Neural progenitor cell (in vitro differentiated cells): ENCODE measurements around the gene MBD2. TPM values are rescaled to one million over a fixed set of nuclear protein-coding genes. Genes with fewer than 3 reads are reported as not detected.

ENCODE experiments used
- DNase-seq: peaks from one replicate; pipeline ENCODE4 v3.0.0-alpha.2; 2016; ENCODE audit warnings: low spot score
- H2AFZ ChIP-seq: fragments of 200-600 bp; sonication (generic); replicated peaks from 2 replicates; pipeline ENCODE4 v1.6.1; 2016; ENCODE audit warnings: antibody characterized with exemption
- H3F3A ChIP-seq: fragments of 200-600 bp; sonication (generic); 2 replicates; pipeline ENCODE4 v1.6.1; 2016; ENCODE audit warnings: antibody characterized with exemption, low read depth
- H3K27ac ChIP-seq: fragments of 200-600 bp; sonication (generic); 2 replicates; pipeline ENCODE4 v1.5.1; 2016; ENCODE audit warnings: mild to moderate bottlenecking
- H3K27me3 ChIP-seq: fragments of 200-600 bp; sonication (generic); 2 replicates; pipeline ENCODE4 v1.6.1; 2016; ENCODE audit warnings: mild to moderate bottlenecking, moderate library complexity
- H3K36me3 ChIP-seq: fragments of 200-600 bp; sonication (generic); 2 replicates; pipeline ENCODE4 v1.5.1; 2016
- H3K4me1 ChIP-seq: fragments of 200-600 bp; sonication (generic); 2 replicates; pipeline ENCODE4 v1.6.1; 2016; ENCODE audit warnings: mixed run types
- H3K4me2 ChIP-seq: fragments of 200-600 bp; sonication (generic); 2 replicates; pipeline ENCODE4 v1.6.1; 2016
- H3K4me3 ChIP-seq: fragments of 200-600 bp; sonication (generic); 2 replicates; pipeline ENCODE4 v1.5.1; 2016
- H3K79me2 ChIP-seq: fragments of 200-600 bp; sonication (generic); 2 replicates; pipeline ENCODE4 v1.6.1; 2016; ENCODE audit warnings: low read depth
- H3K9ac ChIP-seq: fragments of 200-600 bp; sonication (generic); 2 replicates; pipeline ENCODE4 v1.6.1; 2016
- H3K9me3 ChIP-seq: fragments of 200-600 bp; sonication (generic); 2 replicates; pipeline ENCODE4 v1.5.1; 2016; ENCODE audit warnings: low read depth
- H4K20me1 ChIP-seq: fragments of 200-600 bp; sonication (generic); 2 replicates; pipeline ENCODE4 v1.6.1; 2016; ENCODE audit warnings: low read depth
- H3K27ac Mint-ChIP-seq: 3 replicates; pipeline ENCODE4 v1.8.0; 2021; ENCODE audit warnings: mixed read lengths
- H3K27me3 Mint-ChIP-seq: 2 replicates; pipeline ENCODE4 v1.8.0; 2022; ENCODE audit warnings: low read depth, mild to moderate bottlenecking, inconsistent platforms, moderate library complexity, mixed read lengths; ENCODE audit not compliant: insufficient read depth
- H3K36me3 Mint-ChIP-seq: 3 replicates; pipeline ENCODE4 v1.8.0; 2021; ENCODE audit warnings: mixed read lengths
- H3K4me1 Mint-ChIP-seq: 3 replicates; pipeline ENCODE4 v1.8.0; 2021; ENCODE audit warnings: mixed read lengths
- H3K4me3 Mint-ChIP-seq: 3 replicates; pipeline ENCODE4 v1.8.0; 2021; ENCODE audit warnings: mild to moderate bottlenecking, moderate library complexity, mixed read lengths
- H3K9me3 Mint-ChIP-seq: 3 replicates; pipeline ENCODE4 v1.8.0; 2020; ENCODE audit warnings: mixed read lengths
- CTCF ChIP-seq: fragments of 200-600 bp; sonication (generic); IDR thresholded peaks from 2 replicates; pipeline ENCODE4 v1.5.1; 2017; ENCODE audit warnings: antibody characterized with exemption, mild to moderate bottlenecking
- EZH2 ChIP-seq: fragments of 200-600 bp; sonication (generic); IDR thresholded peaks from 2 replicates; pipeline ENCODE4 v1.6.1; 2017; ENCODE audit warnings: antibody characterized with exemption, mild to moderate bottlenecking, moderate library complexity
- EZH2phosphoT487 ChIP-seq: fragments of 200-600 bp; sonication (generic); IDR thresholded peaks from 2 replicates; pipeline ENCODE4 v1.6.1; 2017; ENCODE audit warnings: antibody characterized with exemption
- total RNA-seq: library from RNA; depleted of rRNA; stranded (reverse); fragments of >200 nt; gene quantifications from 2 replicates; pipeline ENCODE4 v1.2.3, GENCODE V29; 2015; ENCODE audit warnings: low replicate concordance

MBD2 gene
- total RNA-seq, 1 donor from 2014 or later = 36.5 TPM

- Histone ChIP-seq H3K9ac (no peak overlapping the region), H3K36me3 (no peaks in the 10 kb centered on the region), H3F3A (no peaks in the 10 kb centered on the region), H3K27ac (no peak overlapping the region), H3K9me3 (no peaks in the 10 kb centered on the region), H3K79me2 (peaks cover 100% of the 10 kb centered on the region), H3K4me1 (peaks cover 4% of the 10 kb centered on the region), H3K4me3 (no peak overlapping the region), H4K20me1 (peaks cover 30% of the 10 kb centered on the region), H3K27me3 (no peaks in the 10 kb centered on the region), H3K4me2 (no peak overlapping the region), H2AFZ (no peak overlapping the region)
- peaks cover 36% of the 10 kb centered on the region for H3K9me3 Mint-ChIP-seq
- TF ChIP-seq CTCF = no peak
- no peak for TF ChIP-seq EZH2phosphoT487
- no peak for TF ChIP-seq EZH2
- no peak overlapping the region for H3K27ac Mint-ChIP-seq
- peaks cover 8% of the 10 kb centered on the region for H3K4me1 Mint-ChIP-seq
- H3K4me3 Mint-ChIP-seq = no peak overlapping the region
- H3K36me3 Mint-ChIP-seq = peaks cover 34% of the 10 kb centered on the region
- H3K27me3 Mint-ChIP-seq = no peaks in the 10 kb centered on the region
- DNase-seq = no peak
These were observed 6.8 kb downstream of the MBD2 start for GRCh38 chr18:54217624-54218023.

GRCh38 chr18:54215069-54215468 is 9.4 kb downstream of the MBD2 start:
- Histone ChIP-seq H3K36me3 (no peaks in the 10 kb centered on the region), H3K27ac (no peak overlapping the region), H3K27me3 (no peaks in the 10 kb centered on the region), H3F3A (no peaks in the 10 kb centered on the region), H3K9me3 (no peaks in the 10 kb centered on the region), H2AFZ (no peak overlapping the region), H4K20me1 (peaks cover 17% of the 10 kb centered on the region), H3K4me3 (no peak overlapping the region), H3K4me2 (no peak overlapping the region), H3K79me2 (peaks cover 98% of the 10 kb centered on the region), H3K4me1 (no peaks in the 10 kb centered on the region), H3K9ac (no peak overlapping the region)
- TF ChIP-seq CTCF (no peak), EZH2 (no peak), EZH2phosphoT487 (no peak)
- Mint-ChIP-seq H3K4me3 (no peak overlapping the region), H3K9me3 (peaks cover 45% of the 10 kb centered on the region), H3K27me3 (no peaks in the 10 kb centered on the region), H3K27ac (no peak overlapping the region), H3K36me3 (peaks cover 36% of the 10 kb centered on the region), H3K4me1 (no peaks in the 10 kb centered on the region)
- no peak for DNase-seq

- Mint-ChIP-seq H3K36me3 (peaks cover 44% of the 10 kb centered on the region), H3K4me1 (no peaks in the 10 kb centered on the region), H3K4me3 (no peak overlapping the region), H3K27ac (no peak overlapping the region), H3K9me3 (peaks cover 53% of the 10 kb centered on the region), H3K27me3 (no peaks in the 10 kb centered on the region)
- H3K27me3 ChIP-seq = no peaks in the 10 kb centered on the region
- no peaks in the 10 kb centered on the region for H3K36me3 ChIP-seq
- no peak overlapping the region for H3K4me2 ChIP-seq
- no peaks in the 10 kb centered on the region for H3K9me3 ChIP-seq
- H3F3A ChIP-seq = no peaks in the 10 kb centered on the region
- H3K79me2 ChIP-seq = peaks cover 98% of the 10 kb centered on the region
- no peak overlapping the region for H3K9ac ChIP-seq
- no peak overlapping the region for H2AFZ ChIP-seq
- TF ChIP-seq CTCF (no peak), EZH2phosphoT487 (no peak), EZH2 (no peak)
- H3K27ac ChIP-seq = no peak overlapping the region
- H4K20me1 ChIP-seq = peaks cover 8% of the 10 kb centered on the region
- no peaks in the 10 kb centered on the region for H3K4me1 ChIP-seq
- DNase-seq = no peak
- no peak overlapping the region for H3K4me3 ChIP-seq
These were observed 14.0 kb downstream of the MBD2 start for GRCh38 chr18:54210463-54210862.
